Right renal cortex interstitium (tissue), 3 donors: ENCODE results near the gene WASF3. TPM values are rescaled to one million over a fixed set of nuclear protein-coding genes. Genes with fewer than 3 reads are reported as not detected.

Experiments used
- DNase-seq, 3 donors: peaks; one replicate each; pipeline ENCODE4 v3.0.0-alpha.2; 2013; ENCODE audit warnings: low read depth in 3 of 3, low spot score in 2 of 3
- polyA plus RNA-seq, 3 donors: library from polyadenylated mRNA; unstranded; fragments of 120-200 nt; gene quantifications; one replicate each; pipeline ENCODE4 v1.2.1, GENCODE V29; 2013; ENCODE audit not compliant: insufficient read length in 3 of 3

Gene WASF3
- polyA plus RNA-seq = 10 to 100 TPM; 39.4 to 53.2 (median 48.6) TPM

- peak; percentile 83 to 90 (median 83) for DNase-seq
Observed at GRCh38 chr13:26557393-26558073, at the start of gene WASF3. Gene WASF3, plus strand, starts transcription at chr13:26557683. Its CDS starts 84,588 bp downstream, at chr13:26642271.

DNA sequence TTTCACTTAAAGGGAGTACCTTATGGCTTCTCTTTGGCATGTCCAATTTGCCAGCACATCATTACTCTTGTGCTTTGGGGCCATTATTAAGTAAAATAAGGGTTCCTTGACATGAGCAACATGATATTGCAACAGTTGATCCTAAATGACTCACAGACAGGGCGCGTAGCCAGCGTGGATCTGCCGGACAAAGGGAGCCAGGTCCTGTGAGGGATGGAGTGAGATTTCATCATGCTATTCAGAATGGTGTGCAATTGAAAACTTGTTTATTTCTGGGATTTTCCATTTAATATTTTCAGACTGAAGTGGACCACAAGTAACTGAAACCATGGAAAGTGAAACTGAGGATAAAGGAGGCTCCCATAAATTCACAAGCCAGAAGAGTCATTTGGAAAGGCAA is 48.6 kb upstream of the WASF3 start:
- DNase-seq = no peak

GRCh38 chr13:26509491-26509890 is 48.0 kb upstream of the WASF3 start:
- DNase-seq = no peak

DNA sequence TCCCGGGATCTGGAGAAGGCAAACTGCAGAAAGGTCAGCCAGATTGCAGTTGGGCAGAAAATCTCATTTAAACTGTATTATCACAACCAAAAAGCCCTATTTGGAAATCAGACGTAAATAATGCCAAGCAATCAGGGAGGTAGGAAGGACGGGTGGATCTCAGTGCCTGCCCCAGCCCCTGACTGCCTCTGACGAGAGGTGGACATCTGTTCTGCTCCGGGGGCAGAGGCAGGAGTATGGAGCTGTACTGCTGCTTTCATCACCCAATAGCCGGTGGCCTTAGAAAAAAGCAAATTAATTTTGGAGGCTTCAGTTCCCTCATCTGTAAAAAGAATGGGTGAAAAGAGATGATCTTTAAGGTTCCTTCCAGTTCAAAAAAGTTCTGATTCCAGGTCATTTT is 43.6 kb upstream of the WASF3 start:
- DNase-seq = no peak

- DNase-seq = no peak
Observed at GRCh38 chr13:26515721-26516120, 41.8 kb upstream of the WASF3 start.

GRCh38 chr13:26517936-26518335 is 39.5 kb upstream of the WASF3 start:
- DNase-seq = no peak

GRCh38 chr13:26518451-26518959 is 39.0 kb upstream of the WASF3 start:
- DNase-seq = no peak

DNA sequence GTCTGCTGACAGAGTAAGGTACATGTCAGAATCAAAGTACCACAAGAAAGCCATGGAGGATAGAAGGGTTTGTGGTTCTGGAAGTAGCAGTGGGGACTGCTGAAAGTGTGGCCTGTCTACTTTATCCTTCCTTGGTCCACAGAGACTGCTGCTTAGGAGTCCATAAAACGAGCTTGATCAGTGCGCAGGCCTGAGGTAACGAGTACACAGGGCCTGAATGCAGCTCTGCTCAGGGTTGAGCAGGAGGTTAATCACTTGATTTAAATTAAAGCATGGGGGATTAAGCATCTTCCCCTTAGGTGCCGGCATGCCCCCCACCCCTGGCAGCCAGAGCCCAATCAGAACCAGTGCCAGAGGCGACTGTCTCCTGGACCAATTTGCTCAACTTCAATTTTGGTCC is 34.9 kb upstream of the WASF3 start:
- no peak for DNase-seq

- no peak for DNase-seq
Observed at GRCh38 chr13:26523007-26523406, 34.5 kb upstream of the WASF3 start.

- no peak for DNase-seq
Observed at GRCh38 chr13:26525528-26525927, 32.0 kb upstream of the WASF3 start.

GRCh38 chr13:26526702-26527216 is 30.7 kb upstream of the WASF3 start:
- DNase-seq = no peak

DNA sequence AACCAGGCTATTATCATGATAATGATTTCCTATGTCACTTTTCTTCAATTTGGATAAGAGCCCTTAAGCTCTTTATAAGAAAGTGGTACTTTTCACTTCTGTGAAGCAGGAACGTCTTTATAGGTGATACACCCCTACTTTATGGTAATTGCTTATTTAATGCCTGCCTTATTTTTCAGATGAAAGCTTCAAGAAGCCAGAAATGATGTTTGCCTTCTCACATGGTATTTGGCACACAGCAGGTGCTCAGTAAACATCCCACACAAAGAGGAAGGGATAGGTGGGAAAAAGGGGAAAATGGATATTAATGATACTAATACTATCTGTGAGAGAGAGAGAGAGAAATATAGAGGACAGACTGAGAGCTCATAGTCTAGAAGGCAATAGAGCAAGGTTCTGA is 29.0 kb upstream of the WASF3 start:
- DNase-seq = no peak

- peak; percentile 41 to 56 (median 56) for DNase-seq
Observed at GRCh38 chr13:26529441-26529840, 28.0 kb upstream of the WASF3 start.

DNA sequence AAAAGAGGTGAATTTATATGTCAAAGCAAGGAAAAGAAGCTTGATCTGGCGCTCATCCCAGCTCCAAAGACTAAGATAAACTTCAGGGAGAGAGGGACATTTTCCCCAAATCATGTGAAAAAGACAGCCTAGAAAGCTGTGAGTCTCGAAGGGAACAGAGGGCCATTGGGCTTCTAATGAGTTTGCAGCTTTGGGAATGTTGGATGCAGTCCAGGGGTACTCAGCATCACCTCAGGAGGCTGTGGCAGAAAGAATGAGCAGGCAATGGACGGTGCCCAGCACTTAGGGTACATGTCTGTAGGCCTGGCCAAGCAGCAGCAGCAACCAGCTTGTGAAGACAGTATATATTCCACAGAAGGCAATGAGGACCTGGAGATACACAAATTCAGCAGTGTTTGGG is 25.7 kb upstream of the WASF3 start:
- no peak for DNase-seq

DNA sequence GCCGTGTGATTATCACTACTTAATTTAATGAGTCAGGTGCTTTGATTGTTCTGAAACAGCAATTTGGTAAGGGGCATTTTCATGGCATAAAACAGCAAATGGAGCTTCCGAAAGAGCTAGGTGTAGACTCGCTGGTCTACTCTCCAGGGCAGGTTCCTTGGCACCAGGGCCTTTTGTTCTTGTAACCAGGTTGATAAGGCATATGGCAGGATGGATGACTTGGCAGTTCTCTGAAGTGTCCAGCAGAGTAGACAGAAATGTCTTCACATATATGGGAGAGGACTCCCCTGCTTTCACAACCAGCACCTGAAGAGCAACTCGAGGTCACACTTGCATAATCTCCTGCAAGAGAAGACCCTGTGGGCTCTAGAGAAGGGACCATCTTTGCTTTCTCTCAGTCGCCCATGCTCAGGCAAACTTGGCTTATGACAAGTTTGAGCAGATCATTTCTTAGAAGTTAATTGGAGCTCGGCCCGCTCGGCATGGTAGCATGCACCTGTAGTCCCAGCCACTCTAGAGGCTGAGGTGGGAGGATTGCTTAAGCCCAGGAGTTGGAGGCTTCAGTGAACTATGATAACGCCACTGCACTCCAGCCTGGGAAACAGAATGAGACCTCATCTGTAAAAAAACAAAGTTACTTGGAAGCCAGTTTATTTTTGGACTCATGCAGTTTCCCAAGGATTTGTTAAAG is 23.3 kb upstream of the WASF3 start:
- no peak for DNase-seq

GRCh38 chr13:26538363-26539317 is 18.8 kb upstream of the WASF3 start:
- DNase-seq = no peak

GRCh38 chr13:26539738-26540292 is 17.7 kb upstream of the WASF3 start:
- DNase-seq = no peak

GRCh38 chr13:26540334-26540733 is 17.1 kb upstream of the WASF3 start:
- no peak for DNase-seq

DNA sequence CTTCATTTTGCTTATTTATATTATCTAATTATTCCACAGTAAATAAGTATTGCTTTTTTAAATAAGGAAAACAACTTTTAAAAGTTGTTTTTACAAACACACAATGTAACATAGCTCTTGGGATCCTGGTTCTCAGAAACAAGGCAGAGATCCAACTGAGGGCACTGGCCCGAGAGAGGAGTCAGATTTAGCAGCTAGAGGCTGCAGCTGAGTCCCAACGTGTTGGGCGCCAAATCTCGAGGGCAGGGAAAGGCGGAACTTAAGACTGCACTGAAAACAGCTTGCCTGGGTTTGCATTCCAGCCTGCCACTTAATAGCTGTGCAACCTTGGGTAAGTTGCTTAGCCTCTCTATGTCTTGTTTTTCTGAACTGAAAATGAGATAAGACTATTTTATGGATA is 16.4 kb upstream of the WASF3 start:
- DNase-seq = no peak
